ENCODE measurements around the gene COL27A1. TPM values are rescaled to one million over a fixed set of nuclear protein-coding genes. Genes with fewer than 3 reads are reported as not detected.
A peak's percentile ranks its signal among the peaks of the same experiment; 100 is the strongest.

The COL27A1 gene
- total RNA-seq, 1 experiment from 2014 or later, result 2.8 TPM

DNA sequence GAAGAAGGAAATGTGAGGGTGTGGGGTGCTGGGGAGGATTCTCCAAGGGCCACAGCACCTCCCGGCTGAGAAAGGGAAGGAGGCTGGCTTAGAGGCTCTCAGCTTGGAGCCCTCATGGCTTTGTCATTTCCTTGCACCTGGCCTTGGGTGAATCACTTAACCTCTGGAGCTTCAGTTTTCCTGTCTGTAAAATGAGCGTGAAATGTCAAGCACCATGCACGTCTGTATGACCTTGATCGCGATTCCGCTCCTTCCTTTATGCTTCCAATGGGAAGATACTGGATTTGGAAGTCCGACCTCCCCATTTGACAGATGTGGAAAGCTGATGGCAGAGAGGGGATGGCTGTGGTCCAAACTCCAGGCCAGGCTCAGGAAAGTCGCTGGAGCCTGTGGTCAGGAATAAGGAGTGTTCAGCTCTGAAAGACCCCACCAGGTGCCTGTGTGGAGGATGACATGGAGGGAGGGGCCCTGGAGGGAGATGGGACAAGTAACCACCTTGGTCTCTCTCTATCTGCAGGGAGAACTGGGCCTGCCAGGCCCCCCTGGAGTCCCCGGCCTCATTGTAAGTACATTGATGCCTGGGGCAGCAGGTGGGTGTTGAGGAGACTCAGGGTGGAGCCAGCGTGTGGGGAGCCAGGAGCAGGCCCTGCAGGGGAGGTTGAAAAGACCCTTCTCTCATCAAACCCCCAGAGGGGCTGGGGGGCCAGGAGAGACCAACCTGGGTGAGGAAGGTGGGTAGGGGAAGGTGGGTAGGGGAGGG, 66.5 kb downstream of the COL27A1 start:
- no peak for DNase-seq (ENCODE audit: extremely low read depth, low read depth)

DNA sequence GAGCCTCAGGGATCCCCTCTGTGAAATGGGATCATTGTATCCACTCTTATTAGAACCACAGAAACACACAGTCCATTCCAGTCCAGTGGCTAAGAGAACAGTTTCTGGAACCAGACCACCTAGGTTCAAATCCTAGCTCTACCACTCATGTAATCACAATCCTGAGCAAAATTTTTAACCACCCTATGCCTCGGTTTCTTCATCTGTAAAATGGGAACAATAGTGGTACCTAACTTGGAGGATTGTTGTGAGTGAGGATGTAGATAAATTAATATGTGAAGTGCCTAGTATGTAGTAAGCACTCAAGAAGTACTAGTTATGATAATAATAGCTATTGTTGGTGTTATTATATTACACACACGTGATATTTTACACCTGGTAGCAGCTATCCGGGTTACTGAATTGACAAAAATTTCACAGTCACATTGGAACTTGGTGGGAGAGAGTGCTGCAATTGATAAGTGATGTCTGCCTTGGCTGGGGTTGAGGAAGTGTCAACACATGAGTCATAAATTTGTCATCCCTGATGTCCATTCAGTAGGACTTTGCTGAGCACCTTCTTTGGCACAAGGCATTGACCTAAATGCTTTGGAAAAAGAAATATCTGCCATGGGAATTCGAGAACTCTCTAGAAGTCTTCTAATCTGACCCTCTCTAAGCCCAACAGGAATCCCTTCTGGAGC, 68.4 kb downstream of the COL27A1 start:
- peak; percentile 81 for DNase-seq (ENCODE audit: extremely low read depth, low read depth)

DNA sequence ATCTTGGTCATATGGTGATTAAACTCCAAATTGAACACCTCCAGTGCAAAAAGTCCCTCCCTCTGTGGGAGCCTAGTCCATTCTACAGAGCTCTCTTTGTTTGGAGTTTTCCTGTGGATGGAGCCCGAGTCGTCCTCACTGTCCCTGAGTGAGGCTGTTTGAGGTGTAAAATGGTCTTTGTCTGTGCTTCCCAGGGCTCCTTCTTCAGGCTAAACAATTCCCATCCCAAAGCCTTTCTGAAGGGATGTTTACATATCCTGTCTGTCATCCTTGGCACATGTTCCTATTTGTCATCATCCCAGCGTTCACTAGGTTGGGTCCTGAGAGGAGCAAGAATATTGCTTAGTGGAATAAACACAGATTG, 68.9 kb downstream of the COL27A1 start:
- DNase-seq (ENCODE audit: extremely low read depth, low read depth), result peak; percentile 69

DNA sequence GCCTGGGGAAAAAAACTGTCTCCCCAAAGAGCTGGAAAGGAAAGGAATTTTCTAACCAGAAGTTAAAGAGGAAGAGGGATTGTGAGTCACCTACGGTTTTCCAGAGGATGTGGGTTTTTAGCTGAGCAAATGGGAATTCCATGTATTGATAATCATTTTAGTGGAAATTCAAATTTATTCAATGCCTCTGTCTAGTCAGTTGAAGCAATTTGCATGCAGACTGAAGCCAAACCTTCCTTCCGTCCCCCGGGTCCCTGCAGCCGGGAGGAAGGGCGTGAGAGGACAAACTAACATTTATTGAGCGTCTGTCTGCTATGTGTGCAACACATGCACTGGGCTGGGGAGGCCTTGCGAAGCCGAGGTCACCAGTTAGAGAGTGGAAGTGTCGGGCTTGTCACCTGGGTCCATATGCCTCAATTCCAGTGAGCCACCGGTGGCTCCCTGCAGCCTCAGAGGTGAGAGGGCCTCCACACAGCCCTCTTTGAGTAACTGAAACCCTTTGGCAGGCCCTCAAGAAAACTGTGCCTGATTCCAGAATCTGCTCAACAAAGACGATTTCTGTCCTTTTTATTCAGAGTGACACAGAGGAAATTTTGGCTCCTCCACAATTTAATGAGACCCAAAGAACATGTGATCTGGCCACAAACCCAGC, 70.3 kb downstream of the COL27A1 start:
- DNase-seq (ENCODE audit: extremely low read depth, low read depth), result no peak

DNA sequence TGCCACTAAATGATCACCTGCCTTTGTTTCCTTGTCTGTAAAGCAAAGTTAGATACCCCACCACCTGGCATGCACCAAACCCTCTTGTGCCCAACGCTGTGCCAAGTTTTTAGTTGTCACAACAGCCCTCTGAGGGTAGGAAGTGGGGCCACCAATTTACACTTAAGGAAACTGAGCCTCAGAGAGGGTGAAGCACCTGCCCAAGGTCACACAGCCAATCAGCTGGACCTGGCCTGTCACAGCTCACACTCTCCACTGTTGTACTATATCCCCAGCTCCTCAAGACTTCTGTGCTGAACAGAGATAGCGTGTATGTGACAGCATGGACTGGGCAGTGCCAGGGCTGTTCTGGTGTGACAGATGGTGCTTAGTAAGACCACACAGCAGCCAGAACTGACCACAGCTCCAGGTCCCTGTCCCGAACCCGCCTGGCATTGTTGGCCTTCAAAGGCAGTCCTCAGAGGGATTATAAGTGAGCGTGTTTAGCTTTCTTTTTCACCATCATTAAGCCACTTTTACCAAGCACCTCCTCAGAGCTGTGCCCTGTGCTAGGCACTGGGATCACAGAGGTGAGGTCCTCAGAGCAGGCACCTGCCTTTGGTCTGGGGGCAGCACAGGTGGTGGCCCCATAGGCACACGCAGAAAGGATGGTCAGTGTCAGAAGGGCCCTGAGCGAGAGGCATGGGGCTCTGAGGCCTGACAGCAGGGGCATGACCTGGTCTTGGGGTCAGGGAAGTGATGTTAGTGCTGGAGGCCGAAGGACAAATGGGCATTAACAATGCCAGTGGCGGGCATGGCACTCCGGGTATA, 71.1 kb downstream of the COL27A1 start:
- DNase-seq (ENCODE audit: extremely low read depth, low read depth), result no peak

DNA sequence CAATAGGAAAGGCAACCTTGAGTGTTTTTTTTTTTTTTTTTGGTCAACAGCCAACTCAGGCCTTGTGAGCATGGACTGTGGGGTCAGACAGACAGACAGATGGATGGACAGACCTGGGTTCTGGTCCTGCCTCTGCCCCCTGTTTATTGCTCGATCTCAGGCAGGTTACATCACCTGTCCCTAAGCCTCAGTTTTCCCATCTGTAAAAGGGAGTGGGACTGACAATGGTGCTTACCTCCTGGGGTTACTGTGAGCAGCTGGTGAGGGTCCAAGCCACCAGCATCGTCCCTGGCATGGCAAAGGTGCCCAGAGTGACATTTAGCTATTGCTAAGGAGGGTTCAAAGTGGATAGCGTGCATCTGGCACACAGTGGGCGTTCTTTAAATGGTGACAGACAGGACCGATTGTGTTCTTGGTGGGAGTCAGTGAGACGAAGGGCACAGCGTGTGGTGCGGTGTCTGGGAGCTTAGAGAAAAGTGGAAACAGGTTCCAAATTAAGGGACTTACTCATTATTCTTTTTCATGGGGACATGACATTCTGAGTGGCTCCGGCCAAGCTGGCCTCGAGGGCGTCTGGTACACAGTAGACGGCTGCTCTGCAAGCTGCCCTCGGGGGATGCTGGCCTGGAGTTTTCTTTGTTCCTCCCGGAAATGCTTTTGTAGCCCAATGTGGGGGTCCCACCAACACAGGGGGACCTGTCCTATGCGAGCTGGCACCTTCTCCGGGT, 72.1 kb downstream of the COL27A1 start:
- DNase-seq (ENCODE audit: extremely low read depth, low read depth), result no peak

DNA sequence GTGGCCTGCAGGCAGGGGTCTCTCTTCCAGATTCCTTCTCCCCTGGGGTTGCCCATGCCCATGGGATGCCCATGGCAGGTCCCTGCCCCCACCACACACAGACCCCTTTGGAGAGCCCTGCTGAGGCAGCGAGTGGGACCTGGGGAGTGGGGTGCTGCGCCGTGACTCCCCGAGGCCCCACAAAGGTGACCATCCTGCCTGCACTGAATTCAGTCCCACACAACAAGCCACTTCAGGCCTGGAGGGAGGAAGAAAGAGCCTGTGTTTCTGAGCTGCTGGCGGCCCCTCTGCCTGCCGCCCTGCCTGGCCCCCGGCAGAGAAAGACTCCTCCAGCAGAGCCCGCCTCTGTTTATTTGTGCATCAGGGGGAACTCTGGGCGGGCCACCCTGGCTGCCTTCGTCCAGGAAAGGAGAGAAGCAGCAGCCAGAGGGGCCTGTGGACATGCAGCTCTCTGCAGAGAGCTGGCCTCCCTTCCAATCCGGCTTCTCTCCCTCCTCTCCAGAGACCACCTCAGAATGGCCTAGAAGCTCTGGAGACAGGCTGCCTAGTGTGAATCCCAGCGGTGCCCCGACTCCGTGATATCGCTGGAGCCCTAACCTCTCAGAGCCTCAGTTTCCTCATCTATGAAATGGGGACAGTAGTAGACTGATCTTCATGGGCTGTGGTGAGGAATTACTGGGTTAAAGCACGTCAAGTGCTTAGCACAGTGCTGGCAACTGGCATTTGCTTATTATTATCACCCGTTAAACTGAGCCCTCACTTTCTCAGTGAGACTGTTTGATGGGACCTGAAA, 72.9 kb downstream of the COL27A1 start:
- no peak for DNase-seq (ENCODE audit: extremely low read depth, low read depth)

DNA sequence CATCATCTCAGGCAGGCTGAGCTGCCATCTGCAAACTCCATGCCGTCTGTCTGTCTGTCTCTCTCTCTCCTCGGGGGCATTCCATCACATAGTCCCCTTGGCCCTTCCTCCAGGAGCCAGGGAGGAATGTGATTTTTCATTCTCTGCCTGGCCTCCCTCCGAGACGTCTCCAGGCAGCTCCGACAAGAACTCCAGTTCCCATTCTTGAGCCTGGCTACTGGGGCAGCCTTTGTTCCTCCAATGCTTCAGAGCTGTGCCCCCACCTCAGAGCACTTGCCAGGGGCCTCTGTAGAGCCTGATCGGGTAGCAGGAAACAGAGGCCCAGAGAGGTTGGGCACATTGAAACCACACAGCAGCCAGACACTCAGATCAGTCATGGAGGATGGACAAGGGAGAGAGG, 74.0 kb downstream of the COL27A1 start:
- DNase-seq (ENCODE audit: extremely low read depth, low read depth), result no peak

DNA sequence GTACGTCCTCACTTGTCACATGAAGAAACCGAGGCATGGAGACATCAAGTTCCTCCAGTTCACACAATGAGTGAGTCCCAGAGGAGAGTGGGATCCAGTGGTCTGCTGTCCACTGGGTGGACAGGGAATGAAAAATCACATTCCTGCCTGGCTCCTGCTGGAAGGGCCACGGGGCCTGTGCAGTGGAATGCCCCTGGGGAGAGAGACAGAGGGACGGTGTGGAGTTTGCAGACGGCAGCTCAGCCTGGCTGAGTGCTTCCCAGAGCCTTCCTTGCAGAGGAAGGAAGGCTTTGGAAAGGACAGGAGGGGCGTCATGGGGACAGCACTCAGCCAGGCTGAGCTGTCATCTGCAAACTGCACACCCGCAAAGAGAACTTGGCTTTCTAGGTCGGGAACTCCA, 74.7 kb downstream of the COL27A1 start:
- no peak for DNase-seq (ENCODE audit: extremely low read depth, low read depth)

DNA sequence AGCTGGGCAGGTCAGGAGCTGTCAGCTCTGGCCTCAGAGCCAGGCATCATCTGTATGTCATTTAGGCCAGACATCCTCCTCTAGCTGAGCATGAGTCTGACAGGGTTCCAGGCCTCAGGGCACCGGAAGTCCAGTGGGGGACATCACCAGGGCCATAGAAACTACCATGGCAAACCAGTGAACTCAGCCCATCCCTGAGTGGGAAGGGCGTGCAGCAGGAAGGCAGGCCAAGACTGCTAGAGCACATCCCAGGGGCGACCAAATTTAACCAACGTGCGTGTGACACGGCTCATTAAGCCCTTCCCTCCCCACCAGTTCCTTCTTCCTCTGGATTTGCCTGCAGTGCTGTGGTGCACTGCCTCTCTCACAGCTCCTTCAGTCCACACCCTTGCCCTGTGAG, 75.9 kb downstream of the COL27A1 start:
- no peak for DNase-seq (ENCODE audit: extremely low read depth, low read depth)

DNA sequence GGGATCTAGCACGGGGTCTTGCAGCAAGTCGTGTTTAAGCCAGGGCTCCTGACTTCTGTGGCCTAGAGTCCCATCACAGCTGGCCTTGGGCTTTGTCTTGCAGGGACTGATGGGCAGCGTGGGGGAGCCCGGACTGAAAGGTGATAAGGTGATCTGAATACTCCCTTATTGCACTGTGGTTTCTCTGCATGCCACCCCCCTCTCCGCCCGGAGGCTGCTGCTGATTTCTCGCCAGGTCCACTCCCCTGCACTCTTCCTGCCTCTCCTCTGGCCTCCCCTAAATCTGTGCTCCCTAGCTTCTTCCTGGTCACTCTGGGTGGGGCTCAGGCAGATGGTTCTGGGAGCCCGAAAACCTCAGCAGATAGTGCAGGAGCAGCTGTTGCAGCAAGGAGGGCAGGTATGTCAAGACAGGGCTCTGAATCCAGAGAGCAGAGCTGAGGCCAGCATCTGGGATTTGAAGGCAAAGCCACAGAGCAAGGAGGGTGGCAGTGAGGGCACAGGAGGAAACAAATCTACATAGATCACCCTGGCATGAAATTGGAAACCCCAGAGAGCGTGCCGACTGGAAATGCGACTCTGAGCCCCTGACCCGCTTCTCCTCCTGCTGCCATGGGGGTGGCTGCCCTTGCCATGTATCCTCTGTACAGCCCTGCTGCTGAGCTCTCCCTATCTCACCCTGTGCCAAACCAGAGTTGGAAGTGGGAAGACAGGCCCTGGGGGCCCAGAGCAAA, 76.5 kb downstream of the COL27A1 start:
- no peak for DNase-seq (ENCODE audit: extremely low read depth, low read depth)

DNA sequence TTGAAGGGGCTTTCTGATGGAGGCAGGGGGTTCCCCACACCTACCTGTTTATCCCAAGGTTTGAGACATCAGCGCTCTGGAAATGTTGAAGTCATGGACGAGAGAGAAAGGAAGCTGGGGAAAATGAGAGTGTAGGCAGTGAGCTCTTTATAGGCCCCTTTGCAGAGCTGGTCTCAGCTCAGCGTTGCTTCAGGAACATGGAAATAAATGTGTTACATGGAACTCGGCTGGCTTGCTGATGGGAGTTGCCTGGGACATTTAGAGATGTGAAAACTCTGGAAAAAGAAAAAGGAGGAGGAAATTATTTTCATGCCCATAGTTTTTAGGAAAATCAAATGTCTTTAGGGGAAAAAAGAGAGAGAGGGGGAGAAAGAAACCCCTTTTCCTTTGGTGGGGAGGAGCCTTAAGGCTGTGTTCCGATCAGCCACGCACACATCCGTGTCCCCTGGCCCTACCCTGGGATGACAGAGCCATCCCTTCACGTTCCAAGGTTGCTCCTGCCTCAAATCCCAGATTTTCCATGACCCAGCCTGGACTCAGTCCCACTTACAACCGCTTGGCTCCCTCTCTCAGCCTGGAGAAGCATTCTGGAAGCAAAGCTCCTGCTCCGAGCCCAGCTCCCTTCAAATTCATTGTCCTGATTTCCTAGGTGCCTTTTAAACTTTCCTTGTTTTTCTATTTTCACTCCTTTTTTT, 78.3 kb downstream of the COL27A1 start:
- DNase-seq (ENCODE audit: extremely low read depth, low read depth), result no peak

DNA sequence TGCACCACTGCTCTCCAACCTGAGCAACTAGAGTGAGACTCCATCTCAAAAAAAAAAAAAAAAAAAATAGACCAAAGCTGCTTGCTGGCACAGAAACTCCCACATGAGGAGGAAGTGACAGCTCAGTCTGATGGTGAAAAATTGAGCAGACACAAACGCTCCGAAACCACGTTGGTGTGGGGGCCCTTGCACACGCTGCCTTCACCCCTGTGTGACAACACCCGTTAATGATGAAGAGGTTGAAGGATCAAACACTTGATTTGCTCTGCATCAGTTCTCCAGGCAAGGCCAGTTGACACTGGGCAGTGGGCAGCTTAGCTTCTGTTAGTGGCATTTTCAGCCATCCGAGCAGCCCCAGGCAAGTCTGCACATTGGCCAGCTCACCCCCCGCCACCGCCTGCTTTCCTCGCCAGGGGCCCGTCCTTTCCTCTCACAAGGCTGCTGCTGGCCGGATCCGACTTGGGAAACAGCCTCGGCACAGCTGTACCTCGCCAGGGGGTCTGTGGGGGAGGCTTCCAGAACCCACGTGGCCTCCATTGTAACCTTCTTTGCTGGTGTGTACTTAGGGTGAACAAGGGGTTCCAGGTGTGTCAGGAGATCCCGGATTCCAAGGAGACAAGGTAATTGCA, 79.8 kb downstream of the COL27A1 start:
- no peak for DNase-seq (ENCODE audit: extremely low read depth, low read depth)

DNA sequence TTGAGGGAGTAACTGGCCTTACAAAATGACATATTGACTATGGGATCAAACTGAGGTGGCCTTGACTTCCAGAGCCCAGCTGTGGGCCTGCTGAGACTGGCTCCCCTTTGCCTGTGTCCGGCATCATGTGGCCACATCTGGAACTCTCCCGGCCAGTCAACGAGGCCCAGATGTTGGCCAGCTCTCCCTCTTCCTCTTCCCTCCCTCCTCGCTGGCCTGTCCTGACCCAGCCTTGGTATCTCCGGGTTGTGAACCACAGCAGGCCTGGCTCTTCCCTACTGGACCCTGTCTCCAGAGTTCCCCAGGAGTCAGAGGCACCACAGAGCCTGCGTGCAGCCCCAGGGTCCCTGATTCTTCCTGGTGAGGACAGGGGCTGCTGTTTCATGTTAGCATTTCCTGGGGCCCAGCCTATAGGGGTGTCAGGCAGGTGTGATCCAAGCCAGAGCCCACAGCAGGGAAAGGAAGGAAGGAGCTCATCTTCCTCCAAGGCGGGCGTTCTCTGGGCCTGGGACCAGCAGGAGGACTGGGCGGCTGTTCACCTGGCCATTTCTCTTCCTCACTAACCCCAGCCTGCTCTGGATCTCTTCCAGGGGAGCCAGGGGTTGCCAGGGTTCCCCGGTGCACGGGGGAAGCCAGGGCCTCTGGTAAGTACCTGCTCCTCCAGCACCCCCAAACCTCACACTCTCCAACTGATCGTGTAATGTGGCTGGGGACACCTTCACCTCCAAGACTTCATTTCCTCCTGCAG, 81.2 kb downstream of the COL27A1 start:
- no peak for DNase-seq (ENCODE audit: extremely low read depth, low read depth)

DNA sequence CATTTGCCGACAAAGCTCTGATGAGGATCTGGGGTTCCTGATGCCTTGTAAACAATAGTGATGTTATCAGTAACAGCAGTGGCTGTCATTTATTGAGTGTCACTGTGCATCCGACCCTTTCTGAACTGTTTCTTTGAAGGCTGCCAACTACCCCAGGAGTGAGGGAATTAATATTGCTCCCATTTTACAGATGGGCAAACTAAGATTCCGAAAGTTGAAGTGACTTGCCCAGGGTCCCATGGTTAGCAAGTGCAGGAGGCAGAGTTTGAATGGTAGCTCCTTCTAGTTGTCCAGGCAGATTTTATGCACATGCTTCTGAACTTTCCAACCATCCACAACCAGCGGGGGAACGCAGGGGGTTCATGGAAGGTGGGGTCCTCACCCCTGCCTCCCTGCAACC, 81.9 kb downstream of the COL27A1 start:
- no peak for DNase-seq (ENCODE audit: extremely low read depth, low read depth)

DNA sequence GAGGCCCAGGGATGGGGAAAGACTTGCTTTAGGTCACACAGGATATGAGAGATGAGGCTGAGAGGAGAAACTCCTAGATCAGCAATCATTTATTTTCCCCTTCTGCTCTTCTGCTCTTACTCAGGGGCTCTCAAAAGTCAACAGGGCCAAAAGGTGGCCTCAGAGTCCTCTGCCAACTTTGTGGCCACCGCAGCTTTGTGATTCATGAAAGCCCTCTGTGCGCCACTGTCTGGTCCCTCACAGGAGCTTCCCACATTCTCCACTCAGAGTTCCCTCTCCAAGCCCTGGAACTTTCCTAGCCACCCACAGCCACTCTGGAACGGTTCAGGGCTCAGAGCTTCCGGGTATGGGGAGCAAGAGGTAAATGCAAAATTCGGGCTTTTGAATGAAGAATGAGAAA, 82.4 kb downstream of the COL27A1 start:
- DNase-seq (ENCODE audit: extremely low read depth, low read depth), result no peak

DNA sequence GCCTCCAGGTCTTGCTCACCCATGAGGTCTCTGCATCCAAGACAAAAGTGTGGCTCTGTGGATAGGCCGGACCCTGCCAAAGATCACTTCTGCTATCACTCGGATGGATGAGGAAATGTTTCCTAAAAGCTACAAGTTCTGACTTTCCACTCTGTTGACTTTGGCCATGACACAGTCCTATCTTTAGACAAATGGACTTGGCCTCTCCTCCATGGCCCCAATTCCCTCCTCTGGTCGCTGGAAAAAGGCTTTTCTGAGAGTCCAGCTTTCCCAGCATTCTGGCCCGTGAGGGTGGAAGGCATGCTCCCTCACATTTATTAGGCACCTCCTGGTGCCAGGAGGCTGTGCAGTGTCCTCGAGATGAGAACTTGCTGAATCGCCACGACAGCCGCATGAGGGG, 83.1 kb downstream of the COL27A1 start:
- no peak for DNase-seq (ENCODE audit: extremely low read depth, low read depth)
